ENCODE results near the gene TBX19. TPM values are rescaled to one million over a fixed set of nuclear protein-coding genes. Genes with fewer than 3 reads are reported as not detected.

TBX19 gene

Small RNA genes within 50 kb of the gene (small RNA-seq; reads per million reads assigned to genes)
- not detected for gene RNU6-1310P
